Measurements from ENCODE around the gene KIAA0586.

DNA sequence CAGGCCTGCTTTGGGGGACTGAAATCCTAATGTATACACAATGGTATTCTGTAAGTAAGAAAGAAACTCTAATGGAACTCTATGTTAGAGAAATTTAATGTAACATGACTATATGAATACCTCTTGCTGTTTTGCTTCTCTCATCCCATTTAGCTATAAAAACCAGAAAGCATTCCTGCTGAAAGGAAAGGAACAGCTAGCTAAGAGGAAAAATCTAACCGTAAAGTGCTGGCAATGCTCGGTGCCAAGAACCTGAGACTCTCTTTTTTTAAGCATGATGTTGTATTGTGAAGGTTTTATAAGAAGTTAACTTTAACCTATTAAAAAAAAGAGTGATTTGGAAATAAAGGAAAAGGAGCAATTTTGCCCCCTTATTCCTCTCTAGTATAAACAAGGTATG is 134.6 kb downstream of the KIAA0586 start:
- TF ChIP-seq, protein P1, sequence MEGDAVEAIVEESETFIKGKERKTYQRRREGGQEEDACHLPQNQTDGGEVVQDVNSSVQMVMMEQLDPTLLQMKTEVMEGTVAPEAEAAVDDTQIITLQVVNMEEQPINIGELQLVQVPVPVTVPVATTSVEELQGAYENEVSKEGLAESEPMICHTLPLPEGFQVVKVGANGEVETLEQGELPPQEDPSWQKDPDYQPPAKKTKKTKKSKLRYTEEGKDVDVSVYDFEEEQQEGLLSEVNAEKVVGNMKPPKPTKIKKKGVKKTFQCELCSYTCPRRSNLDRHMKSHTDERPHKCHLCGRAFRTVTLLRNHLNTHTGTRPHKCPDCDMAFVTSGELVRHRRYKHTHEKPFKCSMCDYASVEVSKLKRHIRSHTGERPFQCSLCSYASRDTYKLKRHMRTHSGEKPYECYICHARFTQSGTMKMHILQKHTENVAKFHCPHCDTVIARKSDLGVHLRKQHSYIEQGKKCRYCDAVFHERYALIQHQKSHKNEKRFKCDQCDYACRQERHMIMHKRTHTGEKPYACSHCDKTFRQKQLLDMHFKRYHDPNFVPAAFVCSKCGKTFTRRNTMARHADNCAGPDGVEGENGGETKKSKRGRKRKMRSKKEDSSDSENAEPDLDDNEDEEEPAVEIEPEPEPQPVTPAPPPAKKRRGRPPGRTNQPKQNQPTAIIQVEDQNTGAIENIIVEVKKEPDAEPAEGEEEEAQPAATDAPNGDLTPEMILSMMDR (IDR thresholded peaks at IDR 0.05), result no peak
- TF ChIP-seq POLR2AphosphoS5 (IDR thresholded peaks at IDR 0.05; ENCODE audit: insufficient read depth in 1 of 2, low read depth in 1 of 2), result no peak

Measured in vagina (tissue), 2 donors.